Caco-2 (cell line): ENCODE data around the gene ZSWIM4. TPM values are rescaled to one million over a fixed set of nuclear protein-coding genes. Genes with fewer than 3 reads are reported as not detected.

Experiments used
- BruUV-seq: library from RNA; stranded (reverse); fragments of 400-500 nt; replicated peaks from 2 replicates; lab custom pipeline; 2021; lab: Mats Ljungman, UMichigan
- CTCF ChIA-PET: fragments of 300-600 bp; sonication (Branson Sonifier 250); formaldehyde crosslinking; loops from one replicate; lab custom pipeline; 2022; ENCODE audit warnings: antibody characterized with exemption; lab: Charles Lee
- POLR2A ChIA-PET: fragments of 300-600 bp; sonication (Branson Sonifier 250); formaldehyde crosslinking; loops from one replicate; lab custom pipeline; 2022; ENCODE audit warnings: antibody characterized with exemption; lab: Charles Lee
- DNase-seq, 2 experiments: peaks; one replicate each; pipeline versions ENCODE4 v3.0.0 to v3.0.0-alpha.2; 2020 to 2022
- H3K27me3 ChIP-seq: replicated peaks from 2 replicates; pipeline ENCODE4 v1.6.0; 2011; ENCODE audit warnings: low read length; ENCODE audit not compliant: control insufficient read depth, insufficient read depth
- H3K36me3 ChIP-seq: 2 replicates; pipeline ENCODE4 v1.5.1; 2011; ENCODE audit warnings: low read length; ENCODE audit not compliant: control insufficient read depth, insufficient read depth
- H3K4me1 ChIP-seq: fragments of 250-450 bp; sonication (Bioruptor Pico); 2 replicates; pipeline ENCODE4 v1.5.1; 2020; ENCODE audit warnings: mild to moderate bottlenecking
- H3K4me3 ChIP-seq: 2 replicates; pipeline ENCODE4 v1.5.1; 2011; ENCODE audit warnings: low read depth, mild to moderate bottlenecking, control low read depth, low read length
- H3K9me3 ChIP-seq: fragments of 250-450 bp; sonication (Bioruptor Pico); 2 replicates; pipeline ENCODE4 v1.5.1; 2020; ENCODE audit warnings: mild to moderate bottlenecking, moderate library complexity
- H3K27ac Mint-ChIP-seq: one replicate; pipeline ENCODE4 v1.8.0; 2022; ENCODE audit warnings: mixed read lengths; ENCODE audit not compliant: unreplicated experiment
- H3K27me3 Mint-ChIP-seq: one replicate; pipeline ENCODE4 v1.8.0; 2022; ENCODE audit warnings: mixed read lengths; ENCODE audit not compliant: insufficient read depth, unreplicated experiment
- H3K36me3 Mint-ChIP-seq: one replicate; pipeline ENCODE4 v1.8.0; 2022; ENCODE audit warnings: mild to moderate bottlenecking, mixed read lengths; ENCODE audit not compliant: insufficient read depth, unreplicated experiment
- H3K4me1 Mint-ChIP-seq: one replicate; pipeline ENCODE4 v1.8.0; 2022; ENCODE audit warnings: low read depth, mixed read lengths; ENCODE audit not compliant: unreplicated experiment
- H3K4me3 Mint-ChIP-seq: one replicate; pipeline ENCODE4 v1.8.0; 2022; ENCODE audit warnings: mild to moderate bottlenecking, moderate library complexity, mixed read lengths; ENCODE audit not compliant: unreplicated experiment
- H3K9me3 Mint-ChIP-seq: one replicate; pipeline ENCODE4 v1.8.0; 2022; ENCODE audit warnings: mixed read lengths; ENCODE audit not compliant: unreplicated experiment
- intact Hi-C: fragments of 100-400 bp; cut with micrococcal nuclease; formaldehyde crosslinking; loops from one replicate; pipeline ENCODE4 v1.10.0; 2022; ENCODE audit not compliant: unreplicated experiment
- total RNA-seq: library from RNA; stranded (reverse); gene quantifications from 2 replicates; pipeline ENCODE4 v1.2.3, GENCODE V29; 2022
- TF ChIP-seq, protein P1 (sequence below), 2 experiments: fragments of 200-600 bp in 1 of 2; IDR thresholded peaks; 1 replicate in 1 of 2; 2 replicates in 1 of 2; pipeline versions ENCODE4 v1.5.1 to v1.8.0; 2011 to 2022; ENCODE audit warnings: antibody characterized with exemption in 1 of 2, control low read depth in 1 of 2, inconsistent platforms in 1 of 2, low read depth in 1 of 2, low read length in 1 of 2, mild to moderate bottlenecking in 1 of 2, moderate library complexity in 1 of 2; ENCODE audit not compliant: insufficient read depth in 1 of 2, severe bottlenecking in 1 of 2, unreplicated experiment in 1 of 2

Gene ZSWIM4
- total RNA-seq, 1 experiment from 2014 or later: 4.0 TPM

GRCh38 chr19:13797058-13797440, 1.8 kb downstream of the ZSWIM4 start:
- H3K27me3 Mint-ChIP-seq: no peaks in the 10 kb centered on the region
- ChIA-PET POLR2A (interaction anchor here (0.6 kb wide), 1 partner anchor 65 kb away, joined by 4 read pairs; no protein-coding TSS in a partner anchor), CTCF (no interaction called here)
- H3K4me1 ChIP-seq: no peaks in the 10 kb centered on the region
- TF ChIP-seq, protein P1, sequence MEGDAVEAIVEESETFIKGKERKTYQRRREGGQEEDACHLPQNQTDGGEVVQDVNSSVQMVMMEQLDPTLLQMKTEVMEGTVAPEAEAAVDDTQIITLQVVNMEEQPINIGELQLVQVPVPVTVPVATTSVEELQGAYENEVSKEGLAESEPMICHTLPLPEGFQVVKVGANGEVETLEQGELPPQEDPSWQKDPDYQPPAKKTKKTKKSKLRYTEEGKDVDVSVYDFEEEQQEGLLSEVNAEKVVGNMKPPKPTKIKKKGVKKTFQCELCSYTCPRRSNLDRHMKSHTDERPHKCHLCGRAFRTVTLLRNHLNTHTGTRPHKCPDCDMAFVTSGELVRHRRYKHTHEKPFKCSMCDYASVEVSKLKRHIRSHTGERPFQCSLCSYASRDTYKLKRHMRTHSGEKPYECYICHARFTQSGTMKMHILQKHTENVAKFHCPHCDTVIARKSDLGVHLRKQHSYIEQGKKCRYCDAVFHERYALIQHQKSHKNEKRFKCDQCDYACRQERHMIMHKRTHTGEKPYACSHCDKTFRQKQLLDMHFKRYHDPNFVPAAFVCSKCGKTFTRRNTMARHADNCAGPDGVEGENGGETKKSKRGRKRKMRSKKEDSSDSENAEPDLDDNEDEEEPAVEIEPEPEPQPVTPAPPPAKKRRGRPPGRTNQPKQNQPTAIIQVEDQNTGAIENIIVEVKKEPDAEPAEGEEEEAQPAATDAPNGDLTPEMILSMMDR (IDR thresholded peaks at IDR 0.05; ENCODE audit: insufficient read depth in 1 of 2, low read depth in 1 of 2, low read length in 1 of 2, severe bottlenecking in 1 of 2, unreplicated experiment in 1 of 2): no peak
- no peaks in the 10 kb centered on the region for H3K27me3 ChIP-seq
- H3K4me3 Mint-ChIP-seq: no peak overlapping the region
- no peak overlapping the region for H3K4me3 ChIP-seq
- intact Hi-C loops: loop anchor here (10.0 kb wide), 1 partner anchor 48 kb away; no protein-coding TSS in a partner anchor
- no peaks in the 10 kb centered on the region for H3K9me3 ChIP-seq
- BruUV-seq: TSS peak; percentile 29
- H3K27ac Mint-ChIP-seq: no peak overlapping the region
- no peaks in the 10 kb centered on the region for H3K36me3 ChIP-seq
- no peak for DNase-seq
- H3K9me3 Mint-ChIP-seq: no peaks in the 10 kb centered on the region
- peaks cover 12% of the 10 kb centered on the region for H3K36me3 Mint-ChIP-seq
- H3K4me1 Mint-ChIP-seq: peaks cover 15% of the 10 kb centered on the region

DNA sequence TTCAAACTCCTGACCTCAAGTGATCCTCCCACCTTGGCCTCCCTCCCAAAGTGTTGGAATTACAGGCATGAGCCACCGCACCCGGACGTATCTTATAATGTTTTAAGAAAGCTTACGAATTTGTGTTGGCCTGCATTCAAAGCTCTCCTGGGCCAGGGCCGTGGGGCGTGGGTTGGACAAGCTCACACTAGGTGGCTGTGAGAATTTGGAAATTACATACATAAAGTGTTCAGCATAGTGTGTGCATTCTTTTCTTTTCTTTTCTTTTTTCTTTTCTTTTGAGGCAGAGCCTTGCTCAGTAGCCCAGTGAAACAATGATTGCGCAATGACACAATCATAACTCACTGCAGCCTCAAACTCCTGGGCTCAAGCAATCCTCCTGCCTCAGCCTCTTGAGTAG, 2.6 kb downstream of the ZSWIM4 start:
- no peaks in the 10 kb centered on the region for H3K4me1 ChIP-seq
- no TSS peak for BruUV-seq
- ChIA-PET POLR2A (no interaction called here), CTCF (interaction anchor here (0.6 to 1.1 kb wide), 2 partner anchors 46 to 64 kb away, joined by 3 to 5 read pairs; no protein-coding TSS in a partner anchor)
- H3K36me3 ChIP-seq: no peaks in the 10 kb centered on the region
- H3K4me1 Mint-ChIP-seq: peaks cover 15% of the 10 kb centered on the region
- no peak overlapping the region for H3K27ac Mint-ChIP-seq
- no peaks in the 10 kb centered on the region for H3K9me3 ChIP-seq
- H3K36me3 Mint-ChIP-seq: peaks cover 12% of the 10 kb centered on the region
- intact Hi-C loops: loop anchor here (10.0 kb wide), 1 partner anchor 47 kb away; no protein-coding TSS in a partner anchor
- H3K4me3 Mint-ChIP-seq: no peak overlapping the region
- H3K27me3 Mint-ChIP-seq: no peaks in the 10 kb centered on the region
- DNase-seq: no peak
- H3K27me3 ChIP-seq: no peaks in the 10 kb centered on the region
- TF ChIP-seq, protein P1 (IDR thresholded peaks at IDR 0.05; ENCODE audit: insufficient read depth in 1 of 2, low read depth in 1 of 2, low read length in 1 of 2, severe bottlenecking in 1 of 2, unreplicated experiment in 1 of 2): no peak
- H3K4me3 ChIP-seq: no peak overlapping the region
- no peaks in the 10 kb centered on the region for H3K9me3 Mint-ChIP-seq

DNA sequence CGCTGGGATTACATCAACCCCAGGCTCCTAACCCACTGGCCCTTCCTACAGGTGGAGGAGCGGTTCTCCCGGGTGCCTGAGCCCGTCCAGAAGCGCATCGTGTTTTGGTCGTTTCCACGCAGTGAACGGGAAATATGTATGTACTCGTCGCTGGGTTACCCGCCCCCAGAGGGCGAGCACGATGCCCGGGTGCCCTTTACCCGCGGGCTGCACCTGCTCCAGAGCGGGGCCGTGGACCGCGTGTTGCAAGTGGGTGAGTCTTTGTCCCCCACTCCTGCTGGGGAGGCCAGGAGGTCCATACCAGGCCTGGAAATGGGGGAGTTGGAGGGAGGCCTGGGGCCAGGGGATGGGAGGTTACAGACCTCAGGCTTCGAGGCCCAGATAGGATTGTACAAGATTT, 4.4 kb downstream of the ZSWIM4 start:
- BruUV-seq: no TSS peak
- intact Hi-C loops: loop anchor here (10.0 kb wide), 1 partner anchor 45 kb away; no protein-coding TSS in a partner anchor
- POLR2A ChIA-PET: no interaction called here
- Histone ChIP-seq H3K4me1 (peaks cover 11% of the 10 kb centered on the region), H3K36me3 (no peaks in the 10 kb centered on the region), H3K27me3 (no peaks in the 10 kb centered on the region), H3K4me3 (no peak overlapping the region), H3K9me3 (no peaks in the 10 kb centered on the region)
- Mint-ChIP-seq H3K4me3 (no peak overlapping the region), H3K9me3 (no peaks in the 10 kb centered on the region), H3K27ac (no peak overlapping the region), H3K27me3 (no peaks in the 10 kb centered on the region), H3K36me3 (peaks cover 12% of the 10 kb centered on the region), H3K4me1 (peaks cover 15% of the 10 kb centered on the region)
- CTCF ChIA-PET: no interaction called here
- TF ChIP-seq, protein P1 (IDR thresholded peaks at IDR 0.05; ENCODE audit: insufficient read depth in 1 of 2, low read depth in 1 of 2, low read length in 1 of 2, severe bottlenecking in 1 of 2, unreplicated experiment in 1 of 2): no peak
- DNase-seq: no peak
